ENCODE results near the gene OR6J1.
"Not testable (repeated sequence)": the region's sequence is repeated elsewhere in the genome, so short reads cannot be mapped to it uniquely, and the experiment has no call there.

OR6J1 gene

GRCh38 chr14:22644305-22644635 is at the start of gene OR6J1:
OR6J1 (minus strand) TSS chr14:22644352; CDS start chr14:22634811, 9,541 bp downstream.
- DNase-seq (ENCODE audit: low spot score) = no peak

DNA sequence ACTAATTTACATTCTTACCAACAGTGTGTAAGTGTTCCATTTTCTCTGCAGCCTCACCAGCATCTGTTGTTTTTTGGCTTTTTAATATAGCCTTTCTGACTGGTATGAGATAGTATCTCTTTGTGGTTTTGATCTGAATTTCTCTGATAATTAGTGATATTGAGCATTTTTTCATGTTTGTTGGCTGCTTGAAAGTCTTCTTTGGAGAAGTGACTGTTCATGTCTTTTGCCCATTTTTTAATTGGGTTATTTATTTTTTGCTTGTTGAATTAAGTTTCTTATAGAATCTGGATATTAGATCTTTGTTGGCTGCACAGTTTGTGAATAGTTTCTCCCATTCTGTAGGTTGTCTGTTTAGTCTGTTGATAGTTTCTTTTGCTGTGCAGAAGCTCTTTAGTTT is 48.0 kb upstream of the OR6J1 start:
- no peak for DNase-seq (ENCODE audit: low spot score)

GRCh38 chr14:22691171-22691570 is 47.0 kb upstream of the OR6J1 start:
- no peak for DNase-seq (ENCODE audit: low spot score)

DNA sequence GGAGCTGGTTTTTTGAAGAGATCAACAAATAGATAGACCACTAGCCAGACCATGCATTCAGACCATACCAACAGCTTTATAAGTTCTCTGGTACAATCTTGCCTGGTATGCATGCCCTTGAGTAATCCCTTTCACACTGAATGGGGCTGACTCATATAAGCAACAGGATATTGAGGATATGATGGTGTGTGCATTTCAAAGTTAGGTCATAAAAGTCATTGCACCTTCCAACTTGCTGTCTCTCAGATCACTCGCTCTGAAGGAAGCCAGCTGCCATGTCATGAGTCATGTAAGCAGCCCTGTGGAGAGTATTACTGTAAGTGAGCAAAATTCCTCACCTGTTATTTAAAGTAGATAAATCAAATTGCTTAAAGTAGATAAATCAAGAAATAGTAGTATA is 45.0 kb upstream of the OR6J1 start:
- no peak for DNase-seq (ENCODE audit: low spot score)

- not testable (repeated sequence) for DNase-seq (ENCODE audit: low spot score)
Observed at GRCh38 chr14:22687969-22688368, 43.8 kb upstream of the OR6J1 start.

- DNase-seq (ENCODE audit: low spot score) = not testable (repeated sequence)
Observed at GRCh38 chr14:22686176-22686611, 42.0 kb upstream of the OR6J1 start.

DNA sequence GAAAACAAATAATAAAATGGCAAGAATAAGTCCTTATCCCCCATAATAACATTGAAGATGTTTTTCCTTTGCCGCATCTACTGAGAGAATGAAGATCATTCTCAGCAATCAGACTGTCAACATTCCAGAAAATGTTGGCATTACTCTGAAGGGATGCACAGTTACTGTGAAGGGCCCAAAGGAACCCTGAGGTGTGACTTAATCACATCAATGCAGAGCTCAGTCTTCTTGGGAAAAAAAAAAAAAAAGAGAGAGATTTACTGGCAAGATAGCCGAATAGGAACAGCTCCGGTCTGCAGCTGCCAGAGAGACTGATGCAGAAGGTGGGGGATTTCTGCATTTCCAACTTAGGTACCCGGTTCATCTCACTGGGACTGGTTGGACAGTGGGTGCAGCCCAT is 41.3 kb upstream of the OR6J1 start:
- DNase-seq (ENCODE audit: low spot score) = no peak

DNA sequence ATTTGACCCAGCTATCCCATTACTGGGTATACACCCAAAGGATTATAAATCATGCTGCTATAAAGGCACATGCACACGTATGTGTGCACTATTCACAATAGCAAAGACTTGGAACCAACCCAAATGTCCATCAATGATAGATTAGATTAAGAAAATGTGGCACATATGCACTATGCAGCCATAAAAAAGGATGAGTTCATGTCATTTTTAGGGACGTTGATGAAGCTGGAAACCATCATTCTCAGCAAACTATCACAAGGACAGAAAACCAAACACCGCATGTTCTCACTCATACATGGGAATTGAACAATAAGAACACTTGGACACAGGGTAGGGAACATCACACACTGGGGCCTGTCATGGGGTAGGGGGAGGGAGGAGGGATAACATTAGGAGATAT is 39.3 kb upstream of the OR6J1 start:
- DNase-seq (ENCODE audit: low spot score) = not testable (repeated sequence)

DNA sequence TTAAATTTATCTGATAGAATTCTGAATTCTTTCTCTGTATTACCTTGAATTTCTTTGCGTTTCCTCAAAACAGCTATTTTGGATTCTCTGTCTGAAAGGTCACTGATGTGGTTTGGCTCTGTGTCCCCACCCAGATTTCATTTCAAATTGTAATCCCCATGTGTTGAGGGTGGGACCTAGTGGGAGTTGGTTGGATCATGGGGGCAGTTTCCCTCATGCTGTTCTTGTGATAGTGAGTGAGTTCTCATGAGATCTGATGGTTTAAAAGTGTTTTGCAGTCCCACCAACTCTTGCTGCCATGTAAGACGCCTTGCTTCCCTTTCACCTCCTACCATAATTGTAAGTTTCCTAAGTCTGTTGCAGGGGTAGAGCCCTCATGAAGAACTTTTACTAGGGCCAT is 34.1 kb upstream of the OR6J1 start:
- no peak for DNase-seq (ENCODE audit: low spot score)

GRCh38 chr14:22677551-22677950 is 33.4 kb upstream of the OR6J1 start:
- not testable (repeated sequence) for DNase-seq (ENCODE audit: low spot score)

DNA sequence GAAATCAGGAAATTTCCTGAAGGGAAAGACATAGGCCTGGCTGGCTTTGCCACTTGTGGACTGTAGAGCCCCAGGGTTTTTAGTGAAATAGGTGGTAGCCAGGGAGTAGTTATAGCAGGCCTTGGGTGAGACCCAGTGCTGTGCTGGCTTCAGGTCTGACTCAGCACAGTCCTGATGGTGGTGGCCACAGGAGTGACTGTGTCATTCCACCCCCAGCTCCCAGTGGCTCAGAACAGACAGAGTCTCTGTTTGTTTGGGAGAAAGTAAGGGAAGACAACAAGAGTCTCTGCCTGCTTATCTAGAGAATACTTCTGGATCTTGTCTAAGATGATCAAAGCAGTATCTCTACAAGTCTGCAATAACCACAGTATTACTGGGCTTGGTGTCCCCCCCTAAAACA is 27.5 kb upstream of the OR6J1 start:
- no peak for DNase-seq (ENCODE audit: low spot score)

- DNase-seq (ENCODE audit: low spot score) = no peak
Observed at GRCh38 chr14:22668863-22669262, 24.7 kb upstream of the OR6J1 start.

- DNase-seq (ENCODE audit: low spot score) = no peak
Observed at GRCh38 chr14:22668417-22668816, 24.3 kb upstream of the OR6J1 start.

- DNase-seq (ENCODE audit: low spot score) = no peak
Observed at GRCh38 chr14:22667881-22668280, 23.7 kb upstream of the OR6J1 start.

DNA sequence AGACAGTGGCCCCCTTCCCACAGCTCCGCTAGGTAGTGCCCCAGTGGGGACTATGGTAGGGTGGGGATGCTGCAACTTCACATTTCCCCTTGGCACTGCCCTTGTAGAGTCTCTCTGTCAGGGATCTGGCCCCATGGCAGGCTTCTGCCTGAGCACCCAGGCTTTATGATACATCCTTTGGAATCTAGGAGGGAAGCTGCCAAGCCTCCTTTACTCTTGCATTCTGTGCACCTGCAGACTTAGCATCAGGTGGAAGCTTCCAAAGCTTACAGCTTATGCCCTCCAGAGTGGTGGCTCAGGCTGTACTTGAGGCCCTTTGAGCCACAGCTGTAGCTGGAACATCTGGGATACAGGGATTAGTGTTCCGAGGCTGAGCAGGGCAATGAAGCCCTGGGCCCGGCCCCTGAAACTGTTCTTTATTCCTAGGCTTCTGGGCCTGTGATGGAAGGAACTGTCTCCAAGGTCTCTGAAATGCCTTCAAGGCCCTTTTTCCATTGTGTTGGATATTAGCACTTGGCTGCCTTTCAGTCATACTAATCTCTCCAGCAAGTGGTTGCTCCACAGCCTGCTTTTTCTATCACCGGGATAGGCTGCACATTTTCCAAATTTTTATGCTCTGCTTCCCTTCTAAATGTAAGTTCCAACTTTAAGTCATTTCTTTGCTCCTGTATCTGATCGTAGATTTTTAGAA is 22.2 kb upstream of the OR6J1 start:
- DNase-seq (ENCODE audit: low spot score) = no peak

- no peak for DNase-seq (ENCODE audit: low spot score)
Observed at GRCh38 chr14:22664261-22664660, 20.1 kb upstream of the OR6J1 start.

DNA sequence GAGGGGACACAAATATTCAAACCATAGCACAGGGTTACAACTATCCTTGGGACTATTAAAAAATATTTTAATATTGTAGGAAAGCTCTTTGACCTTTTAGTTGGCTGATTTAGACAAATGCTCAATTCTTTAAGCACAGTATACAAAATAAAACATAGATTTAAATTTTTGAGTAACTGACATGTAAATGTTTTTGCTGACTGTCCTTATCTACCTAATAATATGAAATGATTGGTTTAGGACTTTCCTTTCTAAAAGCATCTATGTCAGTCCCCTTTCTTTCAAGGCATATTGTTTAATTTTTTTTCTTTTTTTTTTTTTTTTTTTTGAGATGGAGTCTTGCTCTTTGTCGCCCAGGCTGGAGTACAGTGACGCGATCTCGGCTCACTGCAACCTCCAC is 16.5 kb upstream of the OR6J1 start:
- DNase-seq (ENCODE audit: low spot score) = no peak

GRCh38 chr14:22658946-22659345 is 14.8 kb upstream of the OR6J1 start:
- DNase-seq (ENCODE audit: low spot score) = no peak

DNA sequence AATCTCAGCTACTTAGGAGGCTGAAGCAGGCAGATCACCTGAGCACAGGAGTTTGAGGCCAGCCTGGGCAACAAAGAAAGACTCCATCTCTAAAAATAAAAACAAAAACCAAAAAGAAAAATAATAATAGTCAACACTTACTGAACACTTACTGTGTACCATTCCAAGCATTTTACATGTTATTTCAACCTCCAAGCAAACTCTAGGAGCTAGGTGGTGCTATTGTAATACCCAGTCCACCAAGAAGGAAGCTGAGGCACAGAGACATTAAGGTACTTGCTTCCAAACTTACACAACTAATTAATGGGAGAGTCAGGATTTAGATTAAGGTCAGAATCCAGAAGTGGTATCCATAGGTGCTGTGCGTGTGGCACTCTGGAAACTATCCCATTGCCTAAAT is 13.7 kb upstream of the OR6J1 start:
- no peak for DNase-seq (ENCODE audit: low spot score)

DNA sequence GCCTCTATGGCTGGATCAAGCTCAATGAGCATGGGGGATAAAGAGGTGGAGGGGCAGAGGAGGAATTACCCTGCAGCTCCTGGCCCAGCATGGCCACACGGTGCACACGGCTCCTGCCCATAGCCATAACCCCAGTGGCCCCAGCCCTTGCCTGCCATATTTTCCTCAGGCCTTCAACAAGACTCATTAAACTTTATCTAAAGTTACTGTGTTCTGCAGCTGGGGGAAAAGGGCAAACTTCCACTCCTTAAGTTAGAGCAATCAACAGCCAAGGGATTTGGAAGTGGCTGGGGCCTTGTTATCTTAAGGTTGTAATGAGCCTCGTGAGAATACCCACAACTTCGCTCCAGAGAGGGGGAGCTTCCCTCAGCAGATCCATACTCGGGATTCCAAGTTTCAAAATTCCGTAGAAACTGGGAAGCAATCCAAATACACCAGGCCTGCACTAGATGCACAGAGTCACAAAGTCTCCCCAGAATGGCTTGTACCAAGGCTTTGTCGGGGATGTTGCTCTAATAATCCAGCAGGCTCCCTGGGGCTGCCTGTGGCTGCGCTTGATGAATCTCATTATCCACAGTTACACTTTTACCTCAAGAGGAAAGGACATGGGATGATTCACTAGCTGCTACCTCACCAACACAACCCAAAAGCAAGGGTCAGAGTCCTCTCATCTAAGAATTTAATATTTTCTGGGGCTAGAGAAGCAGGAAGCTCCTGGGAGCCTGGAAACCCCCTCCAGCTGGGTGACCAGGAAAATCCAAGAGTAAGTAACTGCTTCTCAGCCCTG is 13.0 kb upstream of the OR6J1 start:
- DNase-seq (ENCODE audit: low spot score) = no peak

DNA sequence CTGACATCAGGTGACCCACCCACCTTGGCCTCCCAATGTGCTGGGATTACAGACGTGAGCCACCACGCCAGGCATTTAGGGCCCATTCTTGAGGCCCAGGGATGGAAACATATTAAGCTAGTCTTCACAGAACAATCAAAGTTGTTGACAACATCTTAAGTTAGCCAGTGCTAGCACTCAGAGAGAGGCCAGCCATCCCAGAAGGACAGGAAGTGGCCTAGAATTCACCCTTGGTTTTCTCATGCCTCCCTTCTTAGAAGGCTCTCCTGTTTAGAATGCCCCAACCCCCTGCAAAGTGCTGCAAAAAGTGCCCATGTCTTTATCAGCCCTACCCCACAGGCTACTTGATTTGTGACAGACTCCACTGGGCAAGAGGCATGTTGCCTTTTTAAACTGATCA is 12.1 kb upstream of the OR6J1 start:
- no peak for DNase-seq (ENCODE audit: low spot score)

- DNase-seq (ENCODE audit: low spot score) = peak; percentile 83
Observed at GRCh38 chr14:22653012-22653621, 9.0 kb upstream of the OR6J1 start.

- DNase-seq (ENCODE audit: low spot score) = no peak
Observed at GRCh38 chr14:22651586-22651985, 7.4 kb upstream of the OR6J1 start.
